Measurements from ENCODE around the gene GGT1.
"Not testable (repeated sequence)": the region's sequence is repeated elsewhere in the genome, so short reads cannot be mapped to it uniquely, and the experiment has no call there.

DNA sequence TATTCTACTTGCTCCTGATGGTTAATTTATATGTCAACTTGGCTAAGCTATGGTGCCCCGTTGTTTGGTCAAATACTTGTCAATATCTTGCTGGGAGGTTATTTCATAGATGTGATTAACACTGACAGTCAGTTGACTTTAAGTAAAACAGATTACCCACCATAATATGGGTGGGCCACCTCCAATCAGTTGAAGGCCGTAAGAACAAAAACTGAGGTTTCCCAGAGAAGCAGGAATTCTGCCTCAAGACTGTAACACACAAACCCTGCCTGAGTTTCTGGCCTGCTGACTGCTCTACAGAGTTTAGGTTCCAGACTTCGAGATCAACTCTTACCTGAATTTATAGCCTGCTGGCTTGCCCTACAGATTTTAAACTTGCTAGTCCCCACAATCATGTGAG, 33.5 kb downstream of the GGT1 start:
- not testable (repeated sequence) for TF ChIP-seq CTCF, POLR2A (IDR thresholded peaks at IDR 0.05)
